GM18507 (cell line): ENCODE data around the gene DPYSL4.
"Not testable (repeated sequence)": the region's sequence is repeated elsewhere in the genome, so short reads cannot be mapped to it uniquely, and the experiment has no call there.

Source experiments
- DNase-seq: peaks from one replicate; pipeline ENCODE4 v3.0.0; 2011; ENCODE audit warnings: low read depth; ENCODE audit not compliant: insufficient read length; ENCODE audit errors: extremely low spot score
- FAIRE-seq: peaks from 2 replicates; lab custom pipeline; 2011; peaks lifted over from hg19 to GRCh38; lab: Jason Lieb, UNC

The DPYSL4 gene

GRCh38 chr10:132160834-132161622 is 25.7 kb upstream of the DPYSL4 start:
- DNase-seq, FAIRE-seq: not testable (repeated sequence)

- FAIRE-seq, result peak; percentile 42
- peak; percentile 9 for DNase-seq
These were observed 24.7 kb upstream of the DPYSL4 start for GRCh38 chr10:132162021-132162531.

- no peak for FAIRE-seq
- no peak for DNase-seq
These were observed 24.0 kb upstream of the DPYSL4 start for GRCh38 chr10:132162590-132163277.

GRCh38 chr10:132163278-132163765 is 23.4 kb upstream of the DPYSL4 start:
- FAIRE-seq (no peak), DNase-seq (no peak)

GRCh38 chr10:132163826-132164515 is 22.8 kb upstream of the DPYSL4 start:
- no peak for FAIRE-seq

GRCh38 chr10:132164761-132165278 is 21.9 kb upstream of the DPYSL4 start:
- DNase-seq (no peak), FAIRE-seq (no peak)

More at GRCh38 chr10:132163826-132164515, 22.8 kb upstream of the DPYSL4 start:
- no peak for DNase-seq

GRCh38 chr10:132165416-132165980 is 21.2 kb upstream of the DPYSL4 start:
- DNase-seq, result no peak
- FAIRE-seq, result no peak

GRCh38 chr10:132166216-132166950 is 20.4 kb upstream of the DPYSL4 start:
- FAIRE-seq (no peak), DNase-seq (no peak)

GRCh38 chr10:132167041-132167674 is 19.6 kb upstream of the DPYSL4 start:
- DNase-seq (no peak), FAIRE-seq (no peak)

- DNase-seq, result no peak
- FAIRE-seq, result no peak
These were observed 18.8 kb upstream of the DPYSL4 start for GRCh38 chr10:132167976-132168375.

GRCh38 chr10:132168571-132169030 is 18.1 kb upstream of the DPYSL4 start:
- FAIRE-seq (no peak), DNase-seq (no peak)

GRCh38 chr10:132169031-132169765 is 17.6 kb upstream of the DPYSL4 start:
- FAIRE-seq (no peak), DNase-seq (no peak)

- FAIRE-seq, result no peak
- no peak for DNase-seq
These were observed 16.8 kb upstream of the DPYSL4 start for GRCh38 chr10:132169766-132170560.

- no peak for DNase-seq
- no peak for FAIRE-seq
These were observed 16.0 kb upstream of the DPYSL4 start for GRCh38 chr10:132170561-132171361.

- FAIRE-seq, result no peak
- no peak for DNase-seq
These were observed 14.4 kb upstream of the DPYSL4 start for GRCh38 chr10:132172091-132173066.
